Measurements from ENCODE around the gene ATP6V1F. TPM values are rescaled to one million over a fixed set of nuclear protein-coding genes. Genes with fewer than 3 reads are reported as not detected.
A peak's percentile ranks its signal among the peaks of the same experiment; 100 is the strongest.

ATP6V1F gene
- total RNA-seq, 4 donors from 2014 or later = 31.2 to 137 (median 61.3) TPM

DNA sequence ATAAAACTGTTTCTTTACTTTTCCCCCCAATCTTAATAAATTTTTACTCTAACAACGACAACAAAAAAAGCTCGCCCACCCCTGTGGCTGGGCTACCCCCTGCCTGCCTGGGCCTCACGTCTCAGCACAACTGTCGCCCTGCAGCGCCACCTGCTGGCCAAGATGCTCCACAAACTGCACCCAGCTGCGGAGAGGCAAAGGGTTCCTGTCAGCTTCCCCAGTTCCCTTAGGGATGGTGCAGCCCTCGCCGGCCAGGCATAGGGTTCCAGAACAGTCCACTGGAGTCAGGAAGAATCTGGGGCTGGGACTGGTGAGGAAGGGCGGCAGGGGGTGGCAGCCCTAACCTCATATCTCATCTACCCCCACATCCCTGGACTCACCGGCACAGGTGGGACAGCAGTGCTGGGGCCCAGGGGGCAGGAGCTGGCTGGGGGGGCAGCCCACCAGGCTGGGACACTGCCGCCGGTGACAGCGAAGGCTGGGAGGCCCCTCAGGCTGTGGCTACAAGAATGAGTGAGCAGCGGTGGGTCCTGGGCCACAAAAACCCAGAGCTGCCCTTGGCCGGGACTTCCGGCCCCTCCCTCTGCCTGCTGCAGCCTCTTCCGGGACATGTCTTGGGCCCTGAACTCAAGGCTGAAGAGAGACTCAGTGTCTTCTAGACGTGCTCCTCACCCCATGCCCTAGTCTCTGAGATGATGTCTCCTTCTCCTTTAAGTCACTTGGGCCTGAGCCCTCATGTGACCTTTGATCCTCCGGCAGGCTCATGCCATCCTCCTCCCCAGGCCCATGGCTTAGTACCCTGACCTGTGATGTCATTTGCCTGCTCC, 21.2 kb downstream of the ATP6V1F start:
- Histone ChIP-seq H3K4me3 (no peak overlapping the region), H3K9me3 (no peaks in the 10 kb centered on the region), H3K27me3 (no peaks in the 10 kb centered on the region), H3K4me1 (no peaks in the 10 kb centered on the region), H3K36me3 (no peaks in the 10 kb centered on the region), H3K27ac (no peak overlapping the region)
- no peak for TF ChIP-seq POLR2A (IDR thresholded peaks at IDR 0.05)
- TF ChIP-seq, protein P1, sequence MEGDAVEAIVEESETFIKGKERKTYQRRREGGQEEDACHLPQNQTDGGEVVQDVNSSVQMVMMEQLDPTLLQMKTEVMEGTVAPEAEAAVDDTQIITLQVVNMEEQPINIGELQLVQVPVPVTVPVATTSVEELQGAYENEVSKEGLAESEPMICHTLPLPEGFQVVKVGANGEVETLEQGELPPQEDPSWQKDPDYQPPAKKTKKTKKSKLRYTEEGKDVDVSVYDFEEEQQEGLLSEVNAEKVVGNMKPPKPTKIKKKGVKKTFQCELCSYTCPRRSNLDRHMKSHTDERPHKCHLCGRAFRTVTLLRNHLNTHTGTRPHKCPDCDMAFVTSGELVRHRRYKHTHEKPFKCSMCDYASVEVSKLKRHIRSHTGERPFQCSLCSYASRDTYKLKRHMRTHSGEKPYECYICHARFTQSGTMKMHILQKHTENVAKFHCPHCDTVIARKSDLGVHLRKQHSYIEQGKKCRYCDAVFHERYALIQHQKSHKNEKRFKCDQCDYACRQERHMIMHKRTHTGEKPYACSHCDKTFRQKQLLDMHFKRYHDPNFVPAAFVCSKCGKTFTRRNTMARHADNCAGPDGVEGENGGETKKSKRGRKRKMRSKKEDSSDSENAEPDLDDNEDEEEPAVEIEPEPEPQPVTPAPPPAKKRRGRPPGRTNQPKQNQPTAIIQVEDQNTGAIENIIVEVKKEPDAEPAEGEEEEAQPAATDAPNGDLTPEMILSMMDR (IDR thresholded peaks at IDR 0.05) = peak; percentile 82 to 94 (median 90)
- peak; percentile 74 to 79 for DNase-seq
- intact Hi-C loops (cut with DNase I; ENCODE audit: low total_unique reads) = no loop called here

DNA sequence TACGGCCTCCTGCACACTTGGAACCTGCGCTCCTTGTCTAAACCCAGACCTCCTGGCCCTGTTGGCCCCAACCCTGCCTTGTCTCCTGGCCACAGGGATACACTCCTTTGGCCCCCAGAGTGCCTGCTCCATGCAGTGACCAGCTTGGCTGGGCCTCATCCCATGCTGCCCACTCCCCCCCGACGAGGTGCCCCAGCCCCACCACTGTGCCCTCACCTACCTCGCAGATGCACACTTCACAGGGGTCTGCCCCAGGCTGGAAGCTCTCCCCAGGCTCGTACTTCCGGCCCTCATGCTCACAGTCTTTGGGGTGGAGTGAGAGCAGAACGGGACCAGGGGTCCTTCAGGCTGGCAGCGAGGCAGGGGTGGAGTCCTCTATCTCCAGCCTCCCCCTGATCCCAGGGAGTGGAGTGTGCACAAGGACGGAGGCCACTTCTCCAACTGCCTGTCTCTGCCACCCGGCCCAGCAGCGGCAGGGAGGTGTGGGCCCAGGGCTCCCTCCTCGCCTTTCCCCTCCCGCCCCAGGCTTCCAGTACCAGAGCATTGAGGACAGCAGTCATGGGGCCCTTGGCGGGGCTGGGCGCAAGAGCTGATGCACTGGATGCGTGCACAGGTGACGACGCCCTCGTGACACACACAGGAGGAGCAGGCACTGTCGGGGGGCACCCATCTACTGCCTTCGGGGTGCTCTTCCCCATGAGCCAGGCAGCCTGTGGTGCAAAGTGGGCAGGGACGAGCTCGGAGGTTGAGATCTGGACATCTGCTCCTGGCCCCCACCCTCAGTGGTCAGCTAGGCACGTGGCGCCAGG, 22.1 kb downstream of the ATP6V1F start:
- intact Hi-C loops (cut with DNase I; ENCODE audit: low total_unique reads) = no loop called here
- Histone ChIP-seq H3K27ac (no peak overlapping the region), H3K36me3 (no peaks in the 10 kb centered on the region)

DNA sequence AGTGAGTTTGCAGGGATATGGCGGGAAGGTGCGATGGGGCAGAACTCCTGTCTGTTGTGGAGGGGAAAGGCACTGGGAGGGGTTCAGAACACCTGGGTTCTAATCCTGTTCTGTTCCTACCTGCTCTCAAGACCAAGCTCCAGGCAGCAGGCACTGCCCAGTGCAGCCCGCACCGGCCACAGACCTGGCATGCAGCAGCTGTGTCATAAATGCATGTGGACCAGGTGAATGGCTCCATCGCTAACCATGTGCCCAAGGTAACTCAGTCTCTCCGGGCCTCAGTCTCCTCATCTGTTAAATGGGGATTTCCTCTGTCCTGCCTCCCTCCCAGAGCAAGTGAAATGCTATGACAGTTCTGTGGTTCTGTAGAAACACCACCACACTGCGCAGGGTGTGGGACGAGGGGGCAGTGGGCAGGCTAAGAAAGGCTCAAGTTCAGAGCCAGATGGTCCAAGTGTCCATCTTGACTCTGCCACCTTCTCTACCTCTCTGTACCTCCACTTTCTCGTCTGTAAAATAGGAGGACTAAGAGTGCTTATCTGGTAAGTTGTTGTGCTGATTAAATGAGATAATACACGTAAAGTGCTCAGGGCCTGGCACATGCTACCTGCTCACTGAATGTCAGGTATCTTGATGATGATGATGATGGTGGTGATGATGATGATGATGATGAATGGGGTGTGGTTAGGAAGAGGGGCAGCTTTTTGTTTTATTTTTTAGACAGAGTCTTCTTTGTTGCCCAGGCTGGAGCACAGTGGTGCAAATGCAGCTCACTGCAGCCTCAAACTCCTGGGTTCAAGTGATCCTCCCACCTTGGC, 22.9 kb downstream of the ATP6V1F start:
- Histone ChIP-seq H3K27ac (no peak overlapping the region), H3K9me3 (no peaks in the 10 kb centered on the region), H3K27me3 (no peaks in the 10 kb centered on the region), H3K4me3 (no peak overlapping the region), H3K36me3 (no peaks in the 10 kb centered on the region), H3K4me1 (no peaks in the 10 kb centered on the region)
- DNase-seq = no peak
- intact Hi-C loops (cut with DNase I; ENCODE audit: low total_unique reads) = no loop called here
- TF ChIP-seq, protein P1 (IDR thresholded peaks at IDR 0.05) = no peak
- no peak for TF ChIP-seq POLR2A (IDR thresholded peaks at IDR 0.05)

More for the DNA sequence above, 22.1 kb downstream of the ATP6V1F start:
- H3K9me3 ChIP-seq = no peaks in the 10 kb centered on the region
- no peak for DNase-seq
- TF ChIP-seq, protein P1 (IDR thresholded peaks at IDR 0.05) = no peak
- no peak for TF ChIP-seq POLR2A (IDR thresholded peaks at IDR 0.05)
- no peaks in the 10 kb centered on the region for H3K27me3 ChIP-seq
- H3K4me1 ChIP-seq = no peaks in the 10 kb centered on the region
- H3K4me3 ChIP-seq = no peak overlapping the region

DNA sequence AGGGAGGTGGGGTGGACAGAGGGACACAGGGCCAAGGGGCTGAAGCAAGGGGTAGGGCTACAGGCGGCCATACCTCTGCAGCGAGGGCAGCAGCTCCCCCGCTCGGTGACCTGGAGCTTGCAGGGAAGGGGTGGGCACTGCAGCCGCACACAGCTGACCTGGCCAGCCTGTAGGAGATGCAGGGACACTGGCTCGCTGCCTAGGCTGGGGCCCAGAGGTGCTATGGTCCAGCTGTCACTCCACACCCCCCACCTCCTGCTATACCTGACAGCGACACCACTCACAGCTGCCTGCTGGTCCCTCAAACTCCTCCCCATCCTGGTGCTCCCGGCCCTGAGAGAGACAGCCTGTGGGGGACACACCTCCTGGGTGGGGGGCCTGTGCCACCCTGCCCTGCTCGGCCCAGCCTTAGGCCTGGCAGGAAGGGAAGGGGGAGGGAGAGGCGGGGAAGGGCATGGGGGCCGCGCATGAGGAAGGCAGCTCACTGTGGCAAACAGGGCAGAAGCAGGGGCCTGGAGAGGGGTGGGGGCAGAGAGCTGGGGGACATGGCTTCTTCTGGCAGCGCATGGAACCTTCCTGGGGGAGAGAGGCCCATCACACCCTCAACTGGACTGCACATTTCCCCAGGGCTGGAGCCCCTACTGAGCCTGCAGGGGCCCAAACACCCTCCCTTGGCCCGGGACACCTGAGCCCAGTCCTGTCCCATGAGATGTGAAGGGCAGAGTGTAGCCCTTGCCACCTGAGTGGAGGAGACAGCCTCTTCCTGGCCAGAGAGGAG, 23.9 kb downstream of the ATP6V1F start:
- Histone ChIP-seq H3K27me3 (peaks cover 0 to 4% of the 10 kb centered on the region in 2 donors), H3K27ac (no peak overlapping the region), H3K36me3 (no peaks in the 10 kb centered on the region), H3K9me3 (no peaks in the 10 kb centered on the region), H3K4me1 (no peaks in the 10 kb centered on the region), H3K4me3 (no peak overlapping the region)
- no peak for DNase-seq
- no peak for TF ChIP-seq POLR2A (IDR thresholded peaks at IDR 0.05)
- TF ChIP-seq, protein P1 (IDR thresholded peaks at IDR 0.05) = no peak
- intact Hi-C loops (cut with DNase I; ENCODE audit: low total_unique reads) = no loop called here
